ENCODE data around the gene WIZ. TPM values are rescaled to one million over a fixed set of nuclear protein-coding genes. Genes with fewer than 3 reads are reported as not detected.

WIZ gene
- total RNA-seq, 4 donors from 2014 or later, result 23.0 to 48.5 (median 29.6) TPM

- intact Hi-C loops (cut with DNase I), result no loop called here
- 89 to 92% methylated on average over 13 to 15 of the region's 15 CpGs for WGBS, 2 donors
- Histone ChIP-seq H3K27ac (no peak overlapping the region), H3K36me3 (no peaks in the 10 kb centered on the region), H3K4me1 (peaks cover 6% of the 10 kb centered on the region in 2 donors), H3K4me3 (replicated peaks in 1 of 3) (no peak overlapping the region), H3K27me3 (no peaks in the 10 kb centered on the region), H3K9me3 (no peaks in the 10 kb centered on the region)
- no peak for DNase-seq
- TF ChIP-seq, protein P1, sequence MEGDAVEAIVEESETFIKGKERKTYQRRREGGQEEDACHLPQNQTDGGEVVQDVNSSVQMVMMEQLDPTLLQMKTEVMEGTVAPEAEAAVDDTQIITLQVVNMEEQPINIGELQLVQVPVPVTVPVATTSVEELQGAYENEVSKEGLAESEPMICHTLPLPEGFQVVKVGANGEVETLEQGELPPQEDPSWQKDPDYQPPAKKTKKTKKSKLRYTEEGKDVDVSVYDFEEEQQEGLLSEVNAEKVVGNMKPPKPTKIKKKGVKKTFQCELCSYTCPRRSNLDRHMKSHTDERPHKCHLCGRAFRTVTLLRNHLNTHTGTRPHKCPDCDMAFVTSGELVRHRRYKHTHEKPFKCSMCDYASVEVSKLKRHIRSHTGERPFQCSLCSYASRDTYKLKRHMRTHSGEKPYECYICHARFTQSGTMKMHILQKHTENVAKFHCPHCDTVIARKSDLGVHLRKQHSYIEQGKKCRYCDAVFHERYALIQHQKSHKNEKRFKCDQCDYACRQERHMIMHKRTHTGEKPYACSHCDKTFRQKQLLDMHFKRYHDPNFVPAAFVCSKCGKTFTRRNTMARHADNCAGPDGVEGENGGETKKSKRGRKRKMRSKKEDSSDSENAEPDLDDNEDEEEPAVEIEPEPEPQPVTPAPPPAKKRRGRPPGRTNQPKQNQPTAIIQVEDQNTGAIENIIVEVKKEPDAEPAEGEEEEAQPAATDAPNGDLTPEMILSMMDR (IDR thresholded peaks at IDR 0.05), result no peak
- TF ChIP-seq POLR2A (IDR thresholded peaks at IDR 0.05), result no peak
These were observed 13.0 kb downstream of the WIZ start for GRCh38 chr19:15436826-15437110.

GRCh38 chr19:15436012-15436825 lies 13.5 kb downstream of the WIZ start:
- no peaks in the 10 kb centered on the region for H3K36me3 ChIP-seq
- intact Hi-C loops (cut with DNase I), result no loop called here
- H3K4me3 ChIP-seq (replicated peaks in 1 of 3), result no peak overlapping the region
- no peaks in the 10 kb centered on the region for H3K9me3 ChIP-seq
- no peak for TF ChIP-seq POLR2A (IDR thresholded peaks at IDR 0.05)
- TF ChIP-seq, protein P1 (IDR thresholded peaks at IDR 0.05), result no peak
- H3K4me1 ChIP-seq, result peaks cover 12% of the 10 kb centered on the region in 2 donors
- no peak for DNase-seq
- no peak overlapping the region for H3K27ac ChIP-seq
- no peaks in the 10 kb centered on the region for H3K27me3 ChIP-seq
- 93 to 94% methylated on average over 10 of the region's 10 CpGs for WGBS, 2 donors

DNA sequence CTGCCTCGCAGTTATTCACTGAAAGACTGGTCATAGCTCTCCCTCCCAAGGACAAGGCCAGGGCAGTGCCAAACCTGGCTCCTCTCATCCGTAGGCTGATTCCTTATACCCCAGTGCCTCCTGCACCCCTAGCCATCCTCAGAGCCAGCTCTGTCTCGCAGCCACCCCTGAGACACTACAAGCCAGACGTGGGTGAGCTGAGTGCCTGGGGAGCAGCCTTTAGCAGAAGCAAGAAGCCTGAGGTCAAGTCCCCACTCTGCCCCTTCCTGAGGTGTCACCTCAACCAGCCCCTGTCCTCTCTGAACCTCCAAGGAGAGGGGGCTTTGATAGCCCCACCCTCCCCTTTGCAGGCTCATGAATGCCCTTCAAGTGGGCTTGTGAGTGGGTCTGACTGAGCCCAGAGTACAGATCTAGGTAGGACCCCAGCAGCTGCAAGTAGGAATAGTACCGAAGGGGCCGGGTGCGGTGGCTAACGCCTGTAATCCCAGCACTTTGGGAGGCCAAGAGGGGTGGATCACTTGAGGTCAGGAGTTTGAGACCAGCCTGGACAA lies 16.2 kb downstream of the WIZ start:
- 55 to 65% methylated on average over 6 to 8 of the region's 8 CpGs for WGBS, 2 donors
- DNase-seq, result no peak
- Histone ChIP-seq H3K4me3 (replicated peaks in 1 of 3) (peak overlapping the region in 2 of 3 donors; percentile 53 to 58), H3K27ac (peak overlapping the region in 2 of 3 donors; percentile 63 to 85), H3K27me3 (no peaks in the 10 kb centered on the region), H3K4me1 (peaks cover 16 to 23% of the 10 kb centered on the region in 2 donors), H3K36me3 (no peaks in the 10 kb centered on the region), H3K9me3 (no peaks in the 10 kb centered on the region)
- intact Hi-C loops (cut with DNase I), result loop anchor here (2.0 kb wide), 1 partner anchor 15 kb away; the partner anchor contains the start of gene WIZ
- TF ChIP-seq, protein P1 (IDR thresholded peaks at IDR 0.05), result no peak
- TF ChIP-seq POLR2A (IDR thresholded peaks at IDR 0.05), result no peak

- Histone ChIP-seq H3K4me3 (replicated peaks in 1 of 3) (peak overlapping the region; percentile 44 to 58 (median 53)), H3K4me1 (peaks cover 16 to 23% of the 10 kb centered on the region in 2 donors), H3K9me3 (no peaks in the 10 kb centered on the region), H3K27me3 (no peaks in the 10 kb centered on the region), H3K27ac (peak overlapping the region; percentile 47 to 85 (median 63)), H3K36me3 (peaks cover 0 to 2% of the 10 kb centered on the region in 2 donors)
- peak; percentile 89 to 92 for DNase-seq
- 1 to 7% methylated on average over 12 to 19 of the region's 75 CpGs for WGBS, 2 donors
- intact Hi-C loops (cut with DNase I), result loop anchor here (2.0 kb wide), 1 partner anchor 16 kb away; the partner anchor contains the start of gene WIZ
- TF ChIP-seq POLR2A (IDR thresholded peaks at IDR 0.05), result peak in 1 of 2 donors; percentile 57
- TF ChIP-seq, protein P1 (IDR thresholded peaks at IDR 0.05), result peak in 1 of 6 experiments; percentile 2
These were observed 16.9 kb downstream of the WIZ start for GRCh38 chr19:15432629-15433518.
